ENCODE data around the gene MECR. TPM values are rescaled to one million over a fixed set of nuclear protein-coding genes. Genes with fewer than 3 reads are reported as not detected.

MECR gene
- total RNA-seq, 4 donors from 2014 or later: 18.7 to 34.9 (median 20.1) TPM

GRCh38 chr1:29239142-29239541, 8.4 kb upstream of the MECR start:
- TF ChIP-seq CTCF (IDR thresholded peaks at IDR 0.05; ENCODE audit: low read depth): no peak

DNA sequence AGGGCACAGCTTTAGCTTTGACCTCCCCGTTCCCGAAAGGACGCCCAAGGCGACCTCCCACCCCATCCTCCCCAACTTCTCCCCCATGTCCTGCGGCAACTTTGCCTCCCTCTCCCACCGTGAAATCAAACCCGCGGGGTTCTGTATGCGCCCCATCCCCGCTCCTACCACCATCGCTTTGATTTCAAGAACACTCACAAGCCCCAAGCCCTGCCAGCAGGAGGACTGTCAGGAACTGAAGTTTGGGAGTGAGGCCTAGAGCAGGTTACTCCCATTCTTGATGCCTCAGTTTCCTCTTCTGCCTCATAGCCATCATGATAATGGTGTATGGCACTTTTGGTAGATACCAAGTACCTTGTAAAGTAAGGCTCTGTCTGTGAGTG, 7.9 kb upstream of the MECR start:
- no peak for TF ChIP-seq CTCF (IDR thresholded peaks at IDR 0.05; ENCODE audit: low read depth)

DNA sequence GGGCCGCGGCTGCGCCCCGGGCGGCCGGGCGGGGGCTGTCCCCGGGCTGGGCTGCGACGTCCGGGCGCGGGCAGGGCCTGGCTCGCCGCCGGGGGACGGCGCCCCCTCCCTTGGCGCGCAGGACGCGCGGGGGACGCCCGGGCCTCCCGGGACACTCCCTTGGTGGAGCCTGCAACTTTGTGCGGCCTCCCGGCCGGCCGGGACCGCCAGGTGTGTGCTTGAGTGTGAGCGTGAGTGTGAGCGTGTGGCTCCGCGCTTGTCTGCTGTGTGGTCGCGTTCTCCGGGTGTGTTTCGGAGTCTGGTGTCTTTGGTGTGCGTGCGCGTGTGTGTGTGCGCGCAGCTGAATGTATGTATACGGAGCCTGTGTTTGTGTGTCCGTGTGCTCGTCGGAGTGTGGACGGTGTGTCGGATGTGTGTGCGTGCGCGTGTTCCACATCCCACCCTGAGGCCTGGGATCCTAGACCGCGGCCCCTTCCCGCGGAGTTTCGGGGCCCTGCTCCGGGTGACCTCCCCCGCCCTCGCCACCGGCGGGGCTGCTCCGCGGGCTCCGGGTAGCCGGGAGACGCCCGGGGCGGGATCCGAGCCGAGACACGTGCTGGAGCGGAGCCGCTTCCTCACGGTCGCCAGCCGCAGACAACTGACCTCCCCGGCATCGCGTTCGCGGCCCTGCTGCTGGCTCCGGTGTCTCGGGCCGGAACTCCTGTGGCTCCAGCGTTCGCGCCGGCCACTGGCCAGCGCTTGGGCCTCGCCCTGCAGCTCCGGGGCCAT, 7.3 kb upstream of the MECR start:
- no peak for TF ChIP-seq CTCF (IDR thresholded peaks at IDR 0.05; ENCODE audit: low read depth)

GRCh38 chr1:29237129-29237821, 6.5 kb upstream of the MECR start:
- TF ChIP-seq CTCF (IDR thresholded peaks at IDR 0.05; ENCODE audit: low read depth): no peak

GRCh38 chr1:29236712-29237128, 6.0 kb upstream of the MECR start:
- no peak for TF ChIP-seq CTCF (IDR thresholded peaks at IDR 0.05; ENCODE audit: low read depth)

DNA sequence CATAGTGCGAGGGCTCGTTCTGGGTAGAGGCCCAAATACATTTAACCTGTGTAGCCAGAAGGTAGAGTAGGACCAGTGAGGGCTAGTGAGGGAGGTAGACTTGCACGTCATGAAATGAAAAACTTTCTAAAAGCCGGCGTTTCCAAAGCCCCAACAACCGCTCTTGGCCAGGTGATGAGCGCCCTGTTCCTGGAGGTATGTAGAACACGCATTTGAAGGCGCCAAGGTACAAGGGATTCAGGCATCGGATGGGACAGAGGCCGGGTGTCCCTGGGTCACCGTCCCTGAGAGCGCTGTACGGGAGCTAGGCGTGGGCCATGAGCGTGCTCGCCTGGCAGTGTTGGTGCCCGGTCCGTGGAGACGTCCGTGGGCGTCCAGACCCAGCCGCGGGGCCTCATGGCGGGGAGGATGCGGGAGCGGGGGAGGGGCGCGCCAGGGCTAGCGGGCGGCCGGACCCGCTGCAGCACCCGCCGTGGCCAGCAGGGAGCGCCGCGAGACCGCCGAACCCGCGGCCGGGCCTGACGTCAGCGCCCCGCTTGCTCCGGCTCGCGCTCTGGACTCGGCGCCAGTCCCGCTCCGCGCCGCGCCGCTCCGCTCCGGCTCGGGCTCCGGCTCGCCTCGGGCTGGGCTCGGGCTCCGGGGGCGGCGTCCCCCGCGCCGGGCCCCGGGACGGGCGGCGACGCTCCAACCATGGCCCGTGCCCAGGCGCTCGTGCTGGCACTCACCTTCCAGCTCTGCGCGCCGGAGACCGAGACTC, 5.4 kb upstream of the MECR start, which contains the start of gene PTPRU:
Gene PTPRU, plus strand, starts transcription at position 568 of the 757 bp plus-strand sequence. Its CDS starts 123 bp downstream, at position 691.
- TF ChIP-seq CTCF (IDR thresholded peaks at IDR 0.05; ENCODE audit: low read depth): no peak

- no peak for TF ChIP-seq CTCF (IDR thresholded peaks at IDR 0.05; ENCODE audit: low read depth)
Measured at GRCh38 chr1:29234471-29234870, 3.7 kb upstream of the MECR start.

Measured in subcutaneous adipose tissue (tissue), 4 donors.